HUES64 (cell line): ENCODE data around the gene PCSK2.

Experiments used
- H3K27ac ChIP-seq: 2 replicates; pipeline ENCODE4 v1.7.0; 2013; ENCODE audit warnings: low read depth, low read length, inconsistent platforms
- H3K27me3 ChIP-seq: 2 replicates; pipeline ENCODE4 v1.6.1; 2013; ENCODE audit warnings: mild to moderate bottlenecking, low read length; ENCODE audit not compliant: insufficient read depth
- H3K36me3 ChIP-seq: 2 replicates; pipeline ENCODE4 v1.6.1; 2013; ENCODE audit warnings: mild to moderate bottlenecking, low read length; ENCODE audit not compliant: insufficient read depth
- H3K4me1 ChIP-seq: 2 replicates; pipeline ENCODE4 v1.6.1; 2013; ENCODE audit warnings: mild to moderate bottlenecking, low read length, moderate library complexity; ENCODE audit not compliant: insufficient read depth
- H3K4me3 ChIP-seq: 2 replicates; pipeline ENCODE4 v1.5.1; 2013; ENCODE audit warnings: mild to moderate bottlenecking, low read length, moderate library complexity
- H3K9ac ChIP-seq: 2 replicates; pipeline ENCODE4 v1.6.1; 2013; ENCODE audit warnings: mild to moderate bottlenecking, low read depth, low read length
- H3K9me3 ChIP-seq: 2 replicates; pipeline ENCODE4 v1.6.1; 2013; ENCODE audit warnings: low read depth, low read length; ENCODE audit not compliant: insufficient read depth
- WGBS: fragments of 150-250, 120-280 bp; methylation state at CpG from one replicate; pipeline ENCODE4 v1.1.7; 2013; ENCODE audit warnings: missing lambda C conversion rate; 5-methylcytosine and 5-hydroxymethylcytosine counted together

The PCSK2 gene

DNA sequence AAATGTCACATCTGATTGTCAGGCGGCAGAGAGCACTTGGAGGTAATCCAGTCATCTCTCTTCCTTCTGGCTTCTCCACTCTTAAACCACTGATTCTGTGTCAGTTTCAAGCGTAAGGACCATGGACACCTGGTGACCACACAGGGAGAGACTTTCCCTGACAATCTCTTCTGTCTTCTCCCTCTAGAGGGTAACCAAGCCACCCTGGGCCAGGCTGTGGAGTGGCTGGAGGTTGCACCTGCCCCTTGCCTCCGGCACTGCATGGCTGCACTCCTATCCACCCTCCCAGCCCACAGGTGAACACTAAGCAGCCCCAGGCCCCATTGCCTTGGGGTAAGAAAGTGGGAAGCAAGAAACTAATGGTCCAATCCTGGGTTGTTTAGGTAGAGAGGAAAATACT is 225.6 kb downstream of the PCSK2 start:
- WGBS: 93% methylated on average over 3 of the region's 3 CpGs
- no peaks in the 10 kb centered on the region for H3K36me3 ChIP-seq
- no peaks in the 10 kb centered on the region for H3K9me3 ChIP-seq
- H3K27ac ChIP-seq: no peak overlapping the region
- H3K4me3 ChIP-seq: no peak overlapping the region
- H3K27me3 ChIP-seq: no peaks in the 10 kb centered on the region
- H3K9ac ChIP-seq: no peak overlapping the region
- no peaks in the 10 kb centered on the region for H3K4me1 ChIP-seq

DNA sequence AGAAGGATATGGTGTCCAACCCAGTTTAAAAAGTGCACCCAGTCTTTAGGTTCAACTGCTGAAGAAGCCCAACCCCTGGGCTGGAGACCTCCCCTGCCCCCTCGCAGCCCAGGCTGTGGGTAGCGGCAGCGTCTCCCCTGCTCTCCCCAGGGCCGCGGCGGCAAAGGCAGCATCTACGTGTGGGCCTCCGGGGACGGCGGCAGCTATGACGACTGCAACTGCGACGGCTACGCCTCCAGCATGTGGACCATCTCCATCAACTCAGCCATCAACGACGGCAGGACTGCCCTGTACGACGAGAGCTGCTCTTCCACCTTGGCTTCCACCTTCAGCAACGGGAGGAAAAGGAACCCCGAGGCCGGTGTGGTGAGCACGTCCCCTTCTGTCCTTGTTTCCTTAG is 226.8 kb downstream of the PCSK2 start:
- Histone ChIP-seq H3K4me1 (no peaks in the 10 kb centered on the region), H3K9me3 (no peaks in the 10 kb centered on the region), H3K36me3 (no peaks in the 10 kb centered on the region), H3K4me3 (no peak overlapping the region), H3K27me3 (no peaks in the 10 kb centered on the region), H3K27ac (no peak overlapping the region), H3K9ac (no peak overlapping the region)
- 95% methylated on average over 22 of the region's 22 CpGs for WGBS

DNA sequence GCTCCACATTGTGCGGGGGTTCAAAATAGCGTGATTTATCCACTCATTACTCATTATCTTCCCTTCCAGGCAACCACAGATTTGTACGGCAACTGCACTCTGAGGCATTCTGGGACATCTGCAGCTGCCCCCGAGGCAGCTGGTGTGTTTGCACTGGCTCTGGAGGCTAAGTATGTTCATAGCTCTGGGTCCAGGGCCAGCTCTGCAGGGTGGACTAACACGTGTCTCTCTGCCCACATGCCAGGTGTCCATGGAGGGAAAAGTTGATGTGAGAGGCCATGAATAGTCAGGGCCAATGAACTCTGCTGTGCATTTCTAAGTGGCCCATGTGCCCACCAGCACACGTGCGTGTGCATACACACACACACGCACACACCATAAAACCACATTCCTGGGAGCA is 229.4 kb downstream of the PCSK2 start:
- H3K4me3 ChIP-seq: no peak overlapping the region
- no peak overlapping the region for H3K9ac ChIP-seq
- H3K9me3 ChIP-seq: no peaks in the 10 kb centered on the region
- H3K4me1 ChIP-seq: no peaks in the 10 kb centered on the region
- H3K27me3 ChIP-seq: no peaks in the 10 kb centered on the region
- 92% methylated on average over 8 of the region's 8 CpGs for WGBS
- no peak overlapping the region for H3K27ac ChIP-seq
- no peaks in the 10 kb centered on the region for H3K36me3 ChIP-seq

DNA sequence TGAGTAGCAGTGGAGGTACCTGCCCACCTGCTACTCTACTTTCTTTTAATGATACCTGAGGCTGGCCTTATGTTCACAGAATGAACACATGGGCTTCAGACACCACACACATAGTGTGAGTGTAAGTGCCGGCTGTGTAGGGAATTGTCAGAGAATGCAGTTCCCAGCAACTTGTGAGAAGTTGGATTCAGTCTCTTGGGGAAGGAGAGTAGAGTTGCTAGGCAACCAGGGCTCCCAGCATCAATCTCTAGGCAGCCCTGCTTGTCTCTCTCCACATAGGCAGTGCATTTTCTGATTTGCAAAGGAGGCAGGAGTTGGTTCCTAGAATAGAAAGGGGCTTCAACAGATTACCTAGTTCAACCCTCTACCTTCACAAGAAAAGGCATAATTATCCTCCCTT is 230.2 kb downstream of the PCSK2 start:
- Histone ChIP-seq H3K4me3 (no peak overlapping the region), H3K9me3 (no peaks in the 10 kb centered on the region), H3K4me1 (no peaks in the 10 kb centered on the region), H3K36me3 (no peaks in the 10 kb centered on the region), H3K9ac (no peak overlapping the region), H3K27me3 (no peaks in the 10 kb centered on the region), H3K27ac (no peak overlapping the region)
- WGBS: 90% methylated on average over 1 of the region's 1 CpG

DNA sequence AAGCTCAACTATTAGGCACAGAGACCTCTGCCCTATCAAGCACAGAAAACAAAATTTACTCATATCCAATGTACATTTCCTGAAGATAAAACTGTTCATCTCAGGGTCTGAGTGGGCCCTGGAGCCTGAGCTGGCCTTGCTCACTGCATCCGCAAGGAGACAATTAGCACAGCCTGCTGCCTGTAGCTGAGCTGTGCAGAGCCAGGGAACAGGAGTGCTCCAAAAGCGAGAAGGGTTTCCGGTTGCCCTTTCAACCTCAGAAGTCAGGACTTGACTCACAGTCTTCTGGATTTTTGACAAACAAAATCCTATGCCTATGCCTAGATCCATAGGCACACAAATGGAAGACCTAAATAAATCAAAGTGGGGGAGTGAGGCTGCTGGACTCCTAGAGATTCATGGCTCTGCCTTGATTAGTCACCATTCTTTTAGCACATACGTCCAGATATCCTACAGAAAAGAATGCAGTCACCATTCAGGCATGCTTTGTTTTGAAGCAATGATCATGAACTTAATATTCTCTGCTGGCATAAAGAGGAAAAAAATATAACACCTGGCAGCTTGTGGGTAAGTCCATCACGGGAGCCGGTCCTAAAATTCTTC is 230.8 kb downstream of the PCSK2 start:
- Histone ChIP-seq H3K4me3 (no peak overlapping the region), H3K27ac (no peak overlapping the region), H3K4me1 (no peaks in the 10 kb centered on the region), H3K27me3 (no peaks in the 10 kb centered on the region), H3K36me3 (no peaks in the 10 kb centered on the region), H3K9me3 (no peaks in the 10 kb centered on the region), H3K9ac (no peak overlapping the region)
- WGBS: 92% methylated on average over 6 of the region's 6 CpGs

DNA sequence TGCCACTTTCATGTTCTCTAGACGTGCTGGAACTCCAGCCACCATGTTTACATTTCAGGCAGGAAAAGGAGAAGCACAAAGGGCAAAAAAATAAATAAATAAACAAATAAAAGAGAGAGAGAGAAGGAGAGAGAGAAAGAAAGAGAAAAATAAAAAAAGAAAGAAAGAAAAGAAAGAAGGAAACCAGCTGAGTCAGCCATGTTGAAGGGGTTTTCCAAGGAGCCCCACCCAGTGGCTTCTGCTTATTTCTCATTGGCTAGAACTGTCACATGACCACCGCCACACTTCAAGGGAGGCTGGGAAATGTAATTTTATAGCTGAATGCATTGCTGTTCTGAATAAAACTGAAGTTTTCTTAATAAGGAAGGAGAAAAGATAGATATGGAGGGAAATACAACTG is 233.3 kb downstream of the PCSK2 start:
- Histone ChIP-seq H3K36me3 (no peaks in the 10 kb centered on the region), H3K27me3 (no peaks in the 10 kb centered on the region; the same call in 1 of the 2 replicates), H3K9me3 (no peaks in the 10 kb centered on the region), H3K4me1 (no peaks in the 10 kb centered on the region), H3K9ac (no peak overlapping the region), H3K4me3 (no peak overlapping the region), H3K27ac (no peak overlapping the region)
- 100% methylated on average over 1 of the region's 2 CpGs for WGBS

DNA sequence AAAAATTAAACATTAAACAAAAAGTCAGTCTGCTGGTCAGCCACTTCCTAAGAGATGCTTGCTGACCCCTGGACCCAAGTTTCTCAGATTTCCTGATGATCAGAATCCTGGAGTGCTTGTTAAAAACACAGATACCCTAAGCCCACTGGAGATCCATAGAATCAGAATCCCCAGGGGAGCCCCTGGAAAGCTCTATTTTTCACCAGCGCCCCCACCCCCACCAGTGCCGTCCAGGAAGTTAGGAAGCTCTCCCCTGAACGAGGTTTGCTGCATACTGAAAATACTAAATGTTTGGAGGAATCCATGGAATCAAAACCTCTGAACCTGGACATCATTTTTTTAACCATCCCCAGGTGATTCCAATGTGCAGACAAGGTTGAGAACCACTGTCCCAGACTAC is 235.1 kb downstream of the PCSK2 start:
- H3K9ac ChIP-seq: no peak overlapping the region
- no peaks in the 10 kb centered on the region for H3K36me3 ChIP-seq
- no peaks in the 10 kb centered on the region for H3K9me3 ChIP-seq
- no peak overlapping the region for H3K27ac ChIP-seq
- no peaks in the 10 kb centered on the region for H3K4me1 ChIP-seq
- WGBS: 85% methylated on average over 3 of the region's 3 CpGs
- no peaks in the 10 kb centered on the region; the same call in 1 of the 2 replicates for H3K27me3 ChIP-seq
- no peak overlapping the region for H3K4me3 ChIP-seq

DNA sequence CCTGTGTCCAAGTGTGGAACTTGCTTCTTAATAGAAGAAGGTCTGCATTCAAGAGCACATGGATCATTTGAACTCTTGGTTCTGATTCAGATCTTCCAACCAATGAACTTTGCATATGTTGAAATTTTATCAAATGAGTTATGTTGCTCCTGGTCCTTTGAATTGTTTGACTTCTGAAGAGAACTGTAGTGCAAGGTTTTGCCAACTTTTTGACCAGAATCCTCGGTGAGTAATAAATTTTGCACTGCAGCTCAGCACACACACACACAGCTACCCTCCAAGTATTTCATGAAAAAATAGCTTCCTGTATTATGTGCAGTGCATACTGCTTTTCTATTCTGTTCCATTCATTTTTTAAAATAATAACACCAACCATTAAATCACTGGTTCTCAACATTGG is 236.9 kb downstream of the PCSK2 start:
- 91% methylated on average over 1 of the region's 1 CpG for WGBS
- Histone ChIP-seq H3K4me1 (no peaks in the 10 kb centered on the region), H3K27me3 (no peaks in the 10 kb centered on the region; the same call in 1 of the 2 replicates), H3K9ac (no peak overlapping the region), H3K4me3 (no peak overlapping the region), H3K9me3 (no peaks in the 10 kb centered on the region), H3K27ac (no peak overlapping the region), H3K36me3 (no peaks in the 10 kb centered on the region)

DNA sequence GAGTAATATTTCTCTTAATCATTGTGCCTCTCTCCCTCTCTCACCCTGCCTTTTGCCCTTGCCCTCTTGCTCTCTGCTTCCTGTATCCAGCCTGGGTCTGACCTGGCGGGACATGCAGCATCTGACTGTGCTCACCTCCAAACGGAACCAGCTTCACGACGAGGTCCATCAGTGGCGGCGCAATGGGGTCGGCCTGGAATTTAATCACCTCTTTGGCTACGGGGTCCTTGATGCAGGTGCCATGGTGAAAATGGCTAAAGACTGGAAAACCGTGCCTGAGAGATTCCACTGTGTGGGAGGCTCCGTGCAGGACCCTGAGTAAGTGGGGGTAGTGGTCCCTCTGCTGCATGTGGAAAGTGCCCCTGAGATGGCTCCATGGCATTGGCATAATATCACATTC is 238.4 kb downstream of the PCSK2 start:
- H3K27me3 ChIP-seq: no peaks in the 10 kb centered on the region; the same call in 1 of the 2 replicates
- no peaks in the 10 kb centered on the region for H3K4me1 ChIP-seq
- H3K4me3 ChIP-seq: no peak overlapping the region
- no peaks in the 10 kb centered on the region for H3K36me3 ChIP-seq
- 93% methylated on average over 10 of the region's 10 CpGs for WGBS
- H3K9me3 ChIP-seq: no peaks in the 10 kb centered on the region
- no peak overlapping the region for H3K27ac ChIP-seq
- H3K9ac ChIP-seq: no peak overlapping the region

DNA sequence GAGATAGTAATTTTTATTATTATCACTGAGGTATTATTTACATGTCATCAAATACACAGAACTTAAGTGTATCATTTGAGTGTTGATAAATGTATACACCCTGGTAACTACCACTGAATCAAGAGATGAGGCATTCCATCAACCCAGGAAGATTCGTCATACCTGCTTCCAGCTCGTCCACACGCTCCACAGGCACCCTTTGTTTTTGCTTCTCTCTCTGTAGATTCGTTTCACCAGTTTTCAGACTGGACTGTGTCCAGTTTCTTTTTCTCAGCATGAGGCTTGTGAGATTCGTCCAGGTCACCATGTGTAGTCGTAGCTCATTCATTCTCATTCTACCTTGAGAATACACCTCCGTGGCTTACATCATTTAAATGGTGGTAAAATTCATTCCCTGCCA is 239.8 kb downstream of the PCSK2 start:
- Histone ChIP-seq H3K4me1 (no peaks in the 10 kb centered on the region), H3K36me3 (no peaks in the 10 kb centered on the region), H3K9ac (no peak overlapping the region), H3K27ac (no peak overlapping the region), H3K4me3 (no peak overlapping the region), H3K27me3 (no peaks in the 10 kb centered on the region; the same call in 1 of the 2 replicates), H3K9me3 (no peaks in the 10 kb centered on the region)
- 89% methylated on average over 7 of the region's 7 CpGs for WGBS

DNA sequence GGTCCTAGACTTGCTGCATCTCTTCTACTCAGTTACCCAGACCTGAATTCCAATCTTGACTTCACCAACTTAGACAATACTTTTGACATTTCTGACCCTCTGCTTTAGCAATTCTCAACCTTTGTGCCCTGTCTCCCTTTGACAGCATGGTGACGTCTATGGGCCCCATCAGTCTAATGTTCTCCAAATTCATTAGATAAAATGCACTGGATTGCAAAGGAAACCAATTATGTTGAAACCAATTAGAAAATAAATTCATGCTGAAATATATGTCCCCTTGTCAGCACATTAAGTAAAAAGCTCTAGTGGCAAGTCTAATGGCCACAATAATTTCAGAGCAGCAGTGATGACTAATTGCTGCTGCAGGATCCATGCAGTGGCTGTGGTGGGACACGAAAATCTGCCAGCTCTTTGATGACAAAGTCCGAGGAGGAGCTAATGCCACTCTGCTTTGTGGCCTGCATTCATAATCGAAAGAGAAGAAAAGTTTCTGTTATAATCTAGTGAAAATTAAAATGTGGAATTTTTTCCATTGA is 240.3 kb downstream of the PCSK2 start:
- no peak overlapping the region for H3K4me3 ChIP-seq
- H3K9me3 ChIP-seq: no peaks in the 10 kb centered on the region
- no peak overlapping the region for H3K9ac ChIP-seq
- 95% methylated on average over 4 of the region's 4 CpGs for WGBS
- no peaks in the 10 kb centered on the region for H3K4me1 ChIP-seq
- no peaks in the 10 kb centered on the region for H3K36me3 ChIP-seq
- no peak overlapping the region for H3K27ac ChIP-seq
- no peaks in the 10 kb centered on the region; the same call in 1 of the 2 replicates for H3K27me3 ChIP-seq
